Right lobe of liver (tissue), 6 donors: ENCODE results near the gene PRKAR2B. TPM values are rescaled to one million over a fixed set of nuclear protein-coding genes. Genes with fewer than 3 reads are reported as not detected.

Experiments
- ATAC-seq, 4 donors: fragments of 200-7000 bp; cut with Tn5 transposase; one replicate each; pipeline ENCODE4 v1.9.1; 2020; ENCODE audit warnings: mild to moderate bottlenecking in 4 of 4, moderate library complexity in 4 of 4
- DNase-seq, 3 donors: peaks; one replicate each; pipeline ENCODE4 v3.0.0-alpha.2; 2020
- H3K27ac ChIP-seq, 3 donors: fragments of 200-600 bp; one replicate each; pipeline ENCODE4 v1.8.0; 2022
- H3K27me3 ChIP-seq, 2 donors: fragments of 200-600 bp; one replicate each; pipeline ENCODE4 v1.8.0; 2022
- H3K36me3 ChIP-seq, 4 donors: fragments of 200-600 bp; sonication (generic) in 1 of 4; one replicate each; pipeline versions ENCODE4 v1.5.1 to v1.8.0; 2017 to 2022; ENCODE audit warnings: control low read depth in 1 of 4
- H3K4me1 ChIP-seq, 4 donors: fragments of 200-600 bp; sonication (generic) in 1 of 4; one replicate each; pipeline versions ENCODE4 v1.5.1 to v1.8.0; 2017 to 2022; ENCODE audit warnings: control low read depth in 1 of 4
- H3K4me3 ChIP-seq, 3 donors: fragments of 200-600 bp; one replicate each; pipeline ENCODE4 v1.8.0; 2022
- H3K9me3 ChIP-seq, 4 donors: fragments of 200-600 bp; sonication (generic) in 1 of 4; one replicate each; pipeline versions ENCODE4 v1.5.1 to v1.8.0; 2017 to 2022; ENCODE audit warnings: control low read depth in 1 of 4
- CTCF ChIP-seq, 4 donors: fragments of 200-600 bp in 3 of 4; fragments of 450-650 bp in 1 of 4; IDR thresholded peaks; one replicate each; pipeline versions ENCODE4 v1.5.1 to v1.8.0; 2016 to 2022; ENCODE audit warnings: antibody characterized with exemption in 4 of 4, mild to moderate bottlenecking in 2 of 4
- POLR2A ChIP-seq: fragments of 450-650 bp; IDR thresholded peaks from one replicate; pipeline ENCODE4 v1.6.1; 2017; ENCODE audit warnings: antibody characterized with exemption, mild to moderate bottlenecking
- WGBS: methylation state at CpG from one replicate; pipeline ENCODE4 v1.1.6; 2018; ENCODE audit warnings: low coverage, low lambda C conversion rate; ENCODE audit not compliant: insufficient coverage; ENCODE audit errors: missing lambda C conversion rate; 5-methylcytosine and 5-hydroxymethylcytosine counted together
- intact Hi-C, 2 donors: fragments of 100-400 bp; cut with DNase I; formaldehyde crosslinking; loops; one replicate each; pipeline versions ENCODE4 v1.11.2 to v1.14.1; 2022
- long read RNA-seq: library from polyadenylated mRNA; unstranded; transcript quantifications from one replicate; pipeline ENCODE4 v2.0.0, GENCODE V29; 2019
- total RNA-seq, 6 experiments: library from RNA; depleted of rRNA in 2 of 6; stranded (reverse); fragments of >200 nt in 2 of 6; fragmentation: NEBNext Ultra II Directional in 3 of 6; extraction: Animal tissue kit (Norgen Biotek cat#: 25700) in 3 of 6; gene quantifications; one replicate each; pipeline versions ENCODE4 v1.1.0 to v1.2.4, GENCODE V29; 2016 to 2023
- donor health status: DM: no; HTN: yes; CAD: no.
- donor health status: DM: no; HTN: no; CAD: no.
- donor health status: DM: no; HTN: no; CAD: no.
- donor health status: DM: no; HTN: yes; CAD: no.
- donor health status: DM: no; HTN: yes; CAD: no.

The PRKAR2B gene
- total RNA-seq = 1 to 10 TPM; 1.4 to 2.9 (median 1.8) TPM
- long read RNA-seq = 0 reads

GRCh38 chr7:107044347-107045194 is at the start of gene PRKAR2B:
Gene PRKAR2B, plus strand, starts transcription at chr7:107044705. Its CDS starts 203 bp downstream, at chr7:107044908.
- Histone ChIP-seq H3K4me3 (peak within 1 kb of the TSS; percentile 51 to 57 (median 56)), H3K27me3 (no peaks in the 10 kb centered on the region), H3K4me1 (peaks cover 0 to 8% (median 2%) of the 10 kb centered on the region in 4 donors), H3K9me3 (no peaks in the 10 kb centered on the region), H3K36me3 (no peaks in the 10 kb centered on the region), H3K27ac (peak within 1 kb of the TSS; percentile 41 to 48 (median 47))
- ATAC-seq (peak; percentile 96 to 99 (median 98)), DNase-seq (peak; percentile 73 to 77 (median 76))
- intact Hi-C loops = no loop called here
- TF ChIP-seq CTCF (IDR thresholded peaks at IDR 0.05) = peak in 1 of 4 donors; percentile 25
- no peak for TF ChIP-seq POLR2A
- 2% methylated on average over 10 of the region's 110 CpGs for WGBS

GRCh38 chr7:106994833-106995232 is 49.7 kb upstream of the PRKAR2B start:
- no peaks in the 10 kb centered on the region for H3K4me1 ChIP-seq
- no peak overlapping the region for H3K27ac ChIP-seq
- no peak for TF ChIP-seq POLR2A
- no peak for TF ChIP-seq CTCF (IDR thresholded peaks at IDR 0.05)
- no peak overlapping the region for H3K4me3 ChIP-seq
- intact Hi-C loops = no loop called here
- H3K9me3 ChIP-seq = no peaks in the 10 kb centered on the region
- ATAC-seq (no peak), DNase-seq (no peak)
- 78% methylated on average over 7 of the region's 7 CpGs for WGBS
- no peaks in the 10 kb centered on the region for H3K27me3 ChIP-seq
- no peaks in the 10 kb centered on the region for H3K36me3 ChIP-seq

GRCh38 chr7:106997487-106998271 is 46.8 kb upstream of the PRKAR2B start:
- no peak for TF ChIP-seq CTCF (IDR thresholded peaks at IDR 0.05)
- no peak for TF ChIP-seq POLR2A
- DNase-seq (no peak), ATAC-seq (no peak)
- H3K27ac ChIP-seq = no peak overlapping the region
- no peak overlapping the region for H3K4me3 ChIP-seq
- intact Hi-C loops = no loop called here
- no peaks in the 10 kb centered on the region for H3K27me3 ChIP-seq
- H3K36me3 ChIP-seq = no peaks in the 10 kb centered on the region
- H3K4me1 ChIP-seq = no peaks in the 10 kb centered on the region
- WGBS = 44% methylated on average over 4 of the region's 5 CpGs
- no peaks in the 10 kb centered on the region for H3K9me3 ChIP-seq

GRCh38 chr7:106999023-106999422 is 45.5 kb upstream of the PRKAR2B start:
- no peaks in the 10 kb centered on the region for H3K4me1 ChIP-seq
- ATAC-seq (no peak), DNase-seq (no peak)
- 57% methylated on average over 2 of the region's 2 CpGs for WGBS
- no peak overlapping the region for H3K4me3 ChIP-seq
- TF ChIP-seq CTCF (IDR thresholded peaks at IDR 0.05) = no peak
- TF ChIP-seq POLR2A = no peak
- H3K27me3 ChIP-seq = no peaks in the 10 kb centered on the region
- H3K27ac ChIP-seq = no peak overlapping the region
- H3K36me3 ChIP-seq = no peaks in the 10 kb centered on the region
- no peaks in the 10 kb centered on the region for H3K9me3 ChIP-seq
- intact Hi-C loops = no loop called here
